ENCODE results near the gene NLRP2B. TPM values are rescaled to one million over a fixed set of nuclear protein-coding genes. Genes with fewer than 3 reads are reported as not detected.

The NLRP2B gene
- total and polyA plus RNA-seq, 9 of the 15 experiments (the other 6 are each of a cell fraction or from before 2014, with no cell fraction given) = not detected

GRCh38 chrX:57677132-57677858 lies 2.8 kb downstream of the NLRP2B start:
- ATAC-seq = no peak
- 1% methylated on average over 7 of the region's 8 CpGs for WGBS (ENCODE audit: insufficient coverage, low coverage, missing lambda C conversion rate)
- H3K4me3 ChIP-seq = no peak overlapping the region
- intact Hi-C loops (cut with micrococcal nuclease) (no loop called here), in situ Hi-C loops (cut with MboI) (no loop called here)
- no peaks in the 10 kb centered on the region for H3K4me1 ChIP-seq (replicated peaks in 1 of 2; ENCODE audit: control insufficient read depth in 2 of 2, insufficient read depth in 2 of 2, low read length in 2 of 2)
- no TSS peak for BruUV-seq (replicated peaks)
- H4K20me1 ChIP-seq (replicated peaks; ENCODE audit: control insufficient read depth, insufficient read depth, low read length) = no peaks in the 10 kb centered on the region
- DNase-seq (ENCODE audit: extremely low read depth in 1 of 4, low spot score in 3 of 4) = no peak
- H3K79me2 ChIP-seq (ENCODE audit: control insufficient read depth, insufficient read depth, low read length) = no peaks in the 10 kb centered on the region
- POLR2A ChIA-PET = no interaction called here
- H3K9ac ChIP-seq (ENCODE audit: insufficient read depth in 1 of 2, low read depth in 2 of 2, low read length in 2 of 2) = no peak overlapping the region
- H2AFZ ChIP-seq (ENCODE audit: low read depth, low read length) = no peak overlapping the region
- CTCF ChIA-PET (ENCODE audit: low intra/inter-chr PET ratio) = no interaction called here
- FAIRE-seq = no peak
- no peaks in the 10 kb centered on the region for H3K27me3 ChIP-seq (ENCODE audit: control insufficient read depth in 2 of 2, insufficient read depth in 2 of 2, low read length in 2 of 2)
- no peaks in the 10 kb centered on the region for H3K9me3 ChIP-seq (replicated peaks; ENCODE audit: control insufficient read depth, insufficient read depth, low read depth, low read length)
- H3K4me2 ChIP-seq (ENCODE audit: insufficient read depth, low read length) = no peak overlapping the region
- no peaks in the 10 kb centered on the region for H3K36me3 ChIP-seq (ENCODE audit: control insufficient read depth, insufficient read depth, low read length)
- TF ChIP-seq ETV5 (CRISPR knock-in tag; IDR thresholded peaks at IDR 0.05; ENCODE audit: low read depth) (no peak), HSF4 (CRISPR knock-in tag; IDR thresholded peaks at IDR 0.05; ENCODE audit: borderline replicate concordance) (no peak), ZNF311 (CRISPR knock-in tag; IDR thresholded peaks at IDR 0.05) (no peak), VEZF1 (CRISPR knock-in tag; IDR thresholded peaks at IDR 0.05) (no peak), NFXL1 (CRISPR knock-in tag; IDR thresholded peaks at IDR 0.05) (no peak), ZNF354B (CRISPR knock-in tag; IDR thresholded peaks at IDR 0.05) (no peak), ZNF41 (CRISPR knock-in tag; conservative IDR thresholded peaks at IDR 0.05) (no peak), ZBTB26 (CRISPR knock-in tag; IDR thresholded peaks at IDR 0.05) (no peak), ZBTB7A (IDR thresholded peaks at IDR 0.05; ENCODE audit: borderline replicate concordance, control insufficient read depth, low read depth, low read length) (no peak), DNMT1 (IDR thresholded peaks at IDR 0.05) (no peak), TEAD1 (CRISPR knock-in tag; IDR thresholded peaks at IDR 0.05) (no peak), ZBTB43 (CRISPR knock-in tag; IDR thresholded peaks at IDR 0.05) (no peak), CCAR2 (IDR thresholded peaks at IDR 0.05; ENCODE audit: low read depth, low read length) (no peak), MLX (CRISPR knock-in tag; conservative IDR thresholded peaks at IDR 0.05) (no peak), NBN (IDR thresholded peaks at IDR 0.05; ENCODE audit: low read depth) (no peak), ZNF212 (CRISPR knock-in tag; IDR thresholded peaks at IDR 0.05) (no peak)
- no peaks in the 10 kb centered on the region for H3K9me1 ChIP-seq (ENCODE audit: control insufficient read depth, insufficient read depth, low read length)
- no peak overlapping the region for H3K27ac ChIP-seq (ENCODE audit: extremely low read depth, low read depth, low read length)
